Stimulated activated CD8-positive, alpha-beta memory T cell treated with anti-CD3 and anti-CD28 coated beads, Interleukin-4, amount 100 ng/mL, for 48 hours (primary cell): ENCODE measurements around the gene PDLIM5.
"Not testable (repeated sequence)": the region's sequence is repeated elsewhere in the genome, so short reads cannot be mapped to it uniquely, and the experiment has no call there.

Source experiments
- DNase-seq: peaks from one replicate; pipeline ENCODE4 v3.0.0-alpha.2; 2020

Gene PDLIM5

GRCh38 chr4:94466371-94466770 is 14.6 kb downstream of the PDLIM5 start:
- DNase-seq, result no peak

- no peak for DNase-seq
Observed at GRCh38 chr4:94466923-94467322, 15.2 kb downstream of the PDLIM5 start.

- no peak for DNase-seq
Observed at GRCh38 chr4:94468093-94468769, 16.5 kb downstream of the PDLIM5 start.

GRCh38 chr4:94469221-94469784 is 17.6 kb downstream of the PDLIM5 start:
- no peak for DNase-seq

GRCh38 chr4:94470132-94470531 is 18.4 kb downstream of the PDLIM5 start:
- DNase-seq, result no peak

GRCh38 chr4:94470782-94471181 is 19.0 kb downstream of the PDLIM5 start:
- DNase-seq, result not testable (repeated sequence)

GRCh38 chr4:94472056-94472826 is 20.5 kb downstream of the PDLIM5 start:
- no peak for DNase-seq

- DNase-seq, result no peak
Observed at GRCh38 chr4:94475050-94475449, 23.3 kb downstream of the PDLIM5 start.

- DNase-seq, result no peak
Observed at GRCh38 chr4:94475794-94476193, 24.1 kb downstream of the PDLIM5 start.

- DNase-seq, result no peak
Observed at GRCh38 chr4:94477227-94477626, 25.5 kb downstream of the PDLIM5 start.

GRCh38 chr4:94478805-94479204 is 27.1 kb downstream of the PDLIM5 start:
- not testable (repeated sequence) for DNase-seq

- DNase-seq, result no peak
Observed at GRCh38 chr4:94479358-94480141, 27.8 kb downstream of the PDLIM5 start.

GRCh38 chr4:94480362-94480951 is 28.7 kb downstream of the PDLIM5 start:
- no peak for DNase-seq

- DNase-seq, result no peak
Observed at GRCh38 chr4:94483895-94484294, 32.2 kb downstream of the PDLIM5 start.

- no peak for DNase-seq
Observed at GRCh38 chr4:94484818-94485217, 33.1 kb downstream of the PDLIM5 start.

- DNase-seq, result no peak
Observed at GRCh38 chr4:94486372-94486801, 34.6 kb downstream of the PDLIM5 start.

GRCh38 chr4:94488670-94489069 is 36.9 kb downstream of the PDLIM5 start:
- no peak for DNase-seq

GRCh38 chr4:94489098-94489497 is 37.4 kb downstream of the PDLIM5 start:
- DNase-seq, result no peak

- DNase-seq, result no peak
Observed at GRCh38 chr4:94490437-94490836, 38.7 kb downstream of the PDLIM5 start.

GRCh38 chr4:94491322-94491721 is 39.6 kb downstream of the PDLIM5 start:
- DNase-seq, result no peak

GRCh38 chr4:94495408-94495807 is 43.7 kb downstream of the PDLIM5 start:
- no peak for DNase-seq

- no peak for DNase-seq
Observed at GRCh38 chr4:94497690-94498089, 45.9 kb downstream of the PDLIM5 start.

- no peak for DNase-seq
Observed at GRCh38 chr4:94498502-94498901, 46.8 kb downstream of the PDLIM5 start.
